Measurements from ENCODE around the gene MTMR3. TPM values are rescaled to one million over a fixed set of nuclear protein-coding genes. Genes with fewer than 3 reads are reported as not detected.

Gene MTMR3
- total and polyA plus RNA-seq, 11 donors, result 9.6 to 44.8 (median 34.6) TPM

DNA sequence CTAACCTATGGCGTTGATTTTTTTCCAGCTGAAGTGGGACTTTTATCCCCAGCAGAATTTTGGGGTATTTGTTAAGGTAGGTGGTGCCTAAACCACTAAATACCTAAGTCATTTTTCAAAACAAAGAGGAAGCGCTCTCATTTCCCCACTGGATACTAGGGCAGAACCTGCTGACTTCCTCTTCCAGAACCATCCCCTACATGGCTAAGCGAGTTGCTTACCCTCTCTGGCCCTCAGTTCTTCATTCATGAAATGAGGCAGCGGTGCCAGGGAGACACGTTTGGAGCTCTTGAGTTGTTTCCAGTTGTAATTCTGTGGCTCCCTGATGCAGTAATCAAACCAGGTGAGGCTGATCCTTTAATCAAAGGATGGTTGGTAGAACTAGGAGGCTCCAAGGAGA lies 10.0 kb upstream of the MTMR3 start:
- peak in 3 of 4 donors; percentile 30 to 58 (median 32) for ATAC-seq
- H3K27ac ChIP-seq, result peak overlapping the region in 6 of 12 donors; percentile 30 to 66 (median 49)
- H3K27me3 ChIP-seq, result no peaks in the 10 kb centered on the region
- H3K4me1 ChIP-seq, result peaks cover 0 to 21% (median 5%) of the 10 kb centered on the region in 12 donors
- TF ChIP-seq POLR2A (IDR thresholded peaks at IDR 0.05), result no peak
- TF ChIP-seq, protein P1, sequence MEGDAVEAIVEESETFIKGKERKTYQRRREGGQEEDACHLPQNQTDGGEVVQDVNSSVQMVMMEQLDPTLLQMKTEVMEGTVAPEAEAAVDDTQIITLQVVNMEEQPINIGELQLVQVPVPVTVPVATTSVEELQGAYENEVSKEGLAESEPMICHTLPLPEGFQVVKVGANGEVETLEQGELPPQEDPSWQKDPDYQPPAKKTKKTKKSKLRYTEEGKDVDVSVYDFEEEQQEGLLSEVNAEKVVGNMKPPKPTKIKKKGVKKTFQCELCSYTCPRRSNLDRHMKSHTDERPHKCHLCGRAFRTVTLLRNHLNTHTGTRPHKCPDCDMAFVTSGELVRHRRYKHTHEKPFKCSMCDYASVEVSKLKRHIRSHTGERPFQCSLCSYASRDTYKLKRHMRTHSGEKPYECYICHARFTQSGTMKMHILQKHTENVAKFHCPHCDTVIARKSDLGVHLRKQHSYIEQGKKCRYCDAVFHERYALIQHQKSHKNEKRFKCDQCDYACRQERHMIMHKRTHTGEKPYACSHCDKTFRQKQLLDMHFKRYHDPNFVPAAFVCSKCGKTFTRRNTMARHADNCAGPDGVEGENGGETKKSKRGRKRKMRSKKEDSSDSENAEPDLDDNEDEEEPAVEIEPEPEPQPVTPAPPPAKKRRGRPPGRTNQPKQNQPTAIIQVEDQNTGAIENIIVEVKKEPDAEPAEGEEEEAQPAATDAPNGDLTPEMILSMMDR (IDR thresholded peaks at IDR 0.05), result no peak
- DNase-seq, result no peak
- H3K36me3 ChIP-seq, result no peaks in the 10 kb centered on the region
- H3K4me3 ChIP-seq, result no peak overlapping the region
- 73 to 78% (median 74%) methylated on average over 5 of the region's 5 CpGs for WGBS, 4 donors
- intact Hi-C loops (cut with DNase I), result no loop called here
- H3K9me3 ChIP-seq, result no peaks in the 10 kb centered on the region

DNA sequence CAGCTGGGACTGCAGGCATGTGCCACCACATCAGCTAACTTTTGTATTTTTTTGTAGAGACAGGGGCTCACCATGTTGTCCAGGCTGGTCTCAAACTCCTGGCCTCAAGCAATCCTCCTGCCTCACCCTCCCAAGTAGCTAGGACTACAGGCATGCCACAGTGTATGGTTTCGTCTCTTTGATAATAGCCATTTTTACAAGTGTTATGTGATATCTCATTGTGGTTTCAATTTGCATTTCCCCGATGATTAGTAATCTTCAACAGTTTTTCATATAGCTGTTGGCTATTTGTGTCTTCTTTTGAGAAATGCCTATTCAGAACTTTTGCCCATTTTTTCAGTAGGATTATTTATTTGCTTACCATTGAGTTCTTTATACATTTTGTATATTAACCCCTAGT lies 9.0 kb upstream of the MTMR3 start:
- ATAC-seq, result no peak
- no peak for DNase-seq
- Histone ChIP-seq H3K4me3 (no peak overlapping the region), H3K27me3 (no peaks in the 10 kb centered on the region), H3K4me1 (peaks cover 0 to 21% (median 4%) of the 10 kb centered on the region in 12 donors), H3K9me3 (no peaks in the 10 kb centered on the region), H3K36me3 (no peaks in the 10 kb centered on the region), H3K27ac (no peak overlapping the region)
- WGBS, 4 donors, result 86 to 93% (median 88%) methylated on average over 2 of the region's 2 CpGs
- intact Hi-C loops (cut with DNase I), result no loop called here
- TF ChIP-seq, protein P1 (IDR thresholded peaks at IDR 0.05), result no peak
- no peak for TF ChIP-seq POLR2A (IDR thresholded peaks at IDR 0.05)

DNA sequence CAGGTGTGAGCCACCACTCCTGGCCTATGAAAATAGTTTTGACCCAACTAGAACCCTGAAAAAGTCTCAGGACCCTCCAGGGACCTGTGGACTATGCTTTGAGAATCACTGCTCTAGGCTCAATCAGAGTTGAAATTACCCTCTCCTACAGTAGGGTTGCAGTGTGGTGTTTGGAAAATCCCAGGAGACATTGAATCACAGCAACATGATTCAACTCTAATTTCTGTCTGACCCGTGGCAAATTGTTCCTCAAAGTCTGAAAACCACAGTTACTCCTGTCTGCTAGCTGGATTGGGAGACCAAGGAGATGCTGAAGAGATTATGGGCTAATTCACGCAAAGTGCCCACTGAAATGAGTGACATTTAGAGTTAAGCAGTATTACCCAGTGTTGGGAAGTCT lies 5.4 kb upstream of the MTMR3 start:
- ATAC-seq (no peak), DNase-seq (no peak)
- Histone ChIP-seq H3K4me1 (peaks cover 0 to 15% (median 1%) of the 10 kb centered on the region in 12 donors), H3K27me3 (no peaks in the 10 kb centered on the region), H3K27ac (no peak overlapping the region), H3K4me3 (no peak overlapping the region), H3K36me3 (no peaks in the 10 kb centered on the region), H3K9me3 (no peaks in the 10 kb centered on the region)
- WGBS, 4 donors, result 77 to 82% (median 80%) methylated on average over 2 of the region's 2 CpGs
- intact Hi-C loops (cut with DNase I), result no loop called here
- TF ChIP-seq, protein P1 (IDR thresholded peaks at IDR 0.05), result no peak
- TF ChIP-seq POLR2A (IDR thresholded peaks at IDR 0.05), result no peak

DNA sequence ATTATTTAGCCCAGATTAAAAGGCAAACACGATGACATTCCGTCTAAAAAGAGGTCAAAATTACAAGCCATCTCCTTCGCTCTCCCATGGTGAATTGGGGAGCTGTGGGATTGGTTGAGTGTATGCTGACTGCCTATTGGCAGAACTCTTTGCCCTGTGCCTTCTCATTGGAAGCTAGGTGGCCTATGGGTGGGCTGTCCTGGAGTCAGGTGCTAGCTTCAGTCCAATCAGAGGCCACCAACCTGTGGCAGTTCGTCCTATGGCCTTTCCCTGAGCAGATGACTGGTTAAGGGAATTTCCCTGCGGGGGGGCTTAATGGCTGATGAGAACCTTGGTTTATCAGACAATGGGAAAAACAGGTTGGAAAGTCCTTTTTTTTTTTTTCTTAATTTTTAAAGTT lies 3.2 kb upstream of the MTMR3 start:
- H3K27me3 ChIP-seq, result no peaks in the 10 kb centered on the region
- ATAC-seq (no peak), DNase-seq (no peak)
- H3K27ac ChIP-seq, result no peak overlapping the region
- TF ChIP-seq, protein P1 (IDR thresholded peaks at IDR 0.05), result no peak
- no peak for TF ChIP-seq POLR2A (IDR thresholded peaks at IDR 0.05)
- no peaks in the 10 kb centered on the region for H3K36me3 ChIP-seq
- no peak overlapping the region for H3K4me3 ChIP-seq
- WGBS, 4 donors, result 94 to 96% (median 95%) methylated on average over 5 of the region's 5 CpGs
- peaks cover 0 to 17% (median 5%) of the 10 kb centered on the region in 12 donors for H3K4me1 ChIP-seq
- no peaks in the 10 kb centered on the region for H3K9me3 ChIP-seq
- intact Hi-C loops (cut with DNase I), result loop anchor here in 9 of 10 donors (5.0 to 10.0 kb wide), 9 partner anchors 42 to 128 kb away; partner anchors contain the start of genes ASCC2 (in 4 of the 9), UQCR10 (in 1 of the 9) and ZMAT5 (in 1 of the 9)
